ENCODE results near the gene GNA12.
A peak's percentile ranks its signal among the peaks of the same experiment; 100 is the strongest.

The GNA12 gene, protein sequence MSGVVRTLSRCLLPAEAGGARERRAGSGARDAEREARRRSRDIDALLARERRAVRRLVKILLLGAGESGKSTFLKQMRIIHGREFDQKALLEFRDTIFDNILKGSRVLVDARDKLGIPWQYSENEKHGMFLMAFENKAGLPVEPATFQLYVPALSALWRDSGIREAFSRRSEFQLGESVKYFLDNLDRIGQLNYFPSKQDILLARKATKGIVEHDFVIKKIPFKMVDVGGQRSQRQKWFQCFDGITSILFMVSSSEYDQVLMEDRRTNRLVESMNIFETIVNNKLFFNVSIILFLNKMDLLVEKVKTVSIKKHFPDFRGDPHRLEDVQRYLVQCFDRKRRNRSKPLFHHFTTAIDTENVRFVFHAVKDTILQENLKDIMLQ
- long read RNA-seq, full-length matches to known transcripts: 1 of 35 reads
- long read RNA-seq, partial matches to known transcripts: 22 of 35 reads
- long read RNA-seq, other reads (novel, unspliced or antisense): 12 of 35 reads

- TF ChIP-seq SPI1 (IDR thresholded peaks at IDR 0.05; ENCODE audit: borderline replicate concordance, low read depth) (peak; percentile 6; the same call in 1 of the 2 replicates), GABPA (IDR thresholded peaks at IDR 0.05; ENCODE audit: low read depth) (peak; percentile 38; the same call in 1 of the 2 replicates), POLR2AphosphoS5 (IDR thresholded peaks at IDR 0.05; ENCODE audit: low read depth) (no peak)
- peak within 1 kb of the TSS; percentile 50 for H3K27ac ChIP-seq (replicated peaks)
- peak; percentile 87 to 99 for DNase-seq (ENCODE audit: low read depth in 1 of 2, low spot score in 1 of 2)
- no peaks in the 10 kb centered on the region for H3K27me3 ChIP-seq (ENCODE audit: insufficient read depth, poor library complexity, severe bottlenecking)
- H3K4me3 ChIP-seq (replicated peaks; ENCODE audit: insufficient read depth, low read length): peak within 1 kb of the TSS; percentile 63
These were observed at the start of gene GNA12 for GRCh38 chr7:2844153-2845033. GNA12 (minus strand) TSS chr7:2844308; CDS start chr7:2844161, 147 bp downstream.

- no peak for DNase-seq (ENCODE audit: low read depth in 1 of 2, low spot score in 1 of 2)
- H3K27me3 ChIP-seq (ENCODE audit: insufficient read depth, poor library complexity, severe bottlenecking): no peaks in the 10 kb centered on the region
- no peak overlapping the region for H3K4me3 ChIP-seq (replicated peaks; ENCODE audit: insufficient read depth, low read length)
- no peak overlapping the region for H3K27ac ChIP-seq (replicated peaks)
- no peak for TF ChIP-seq CTCF (IDR thresholded peaks at IDR 0.05; ENCODE audit: insufficient read depth, low read length)
- no peak for TF ChIP-seq POLR2AphosphoS5 (IDR thresholded peaks at IDR 0.05; ENCODE audit: low read depth)
- TF ChIP-seq GABPA (IDR thresholded peaks at IDR 0.05; ENCODE audit: low read depth): no peak
- TF ChIP-seq SPI1 (IDR thresholded peaks at IDR 0.05; ENCODE audit: borderline replicate concordance, low read depth): no peak
- TF ChIP-seq REST (IDR thresholded peaks at IDR 0.05; ENCODE audit: insufficient replicate concordance, low read depth): no peak
These were observed 49.3 kb upstream of the GNA12 start for GRCh38 chr7:2893411-2893861.

DNA sequence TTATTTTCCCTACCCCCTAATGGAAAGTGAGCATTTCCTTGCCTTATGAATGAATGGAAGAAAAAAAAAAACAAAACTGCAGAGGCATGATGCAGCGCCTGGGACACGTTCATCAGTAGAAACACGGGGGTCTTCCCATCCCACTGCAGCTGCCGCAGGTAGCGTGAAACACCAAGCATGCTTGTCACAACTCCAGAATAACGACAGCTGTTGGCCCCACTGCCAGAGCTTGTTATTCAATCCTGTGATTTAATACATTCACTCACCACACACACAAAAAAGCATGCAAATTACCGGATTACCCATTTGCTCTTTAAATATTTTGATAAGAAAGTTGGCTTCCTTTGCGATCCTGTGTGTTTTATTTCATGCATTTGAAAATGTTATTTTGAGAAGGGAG, 48.4 kb upstream of the GNA12 start:
- DNase-seq (ENCODE audit: low read depth in 1 of 2, low spot score in 1 of 2): no peak
- H3K27me3 ChIP-seq (ENCODE audit: insufficient read depth, poor library complexity, severe bottlenecking): no peaks in the 10 kb centered on the region
- H3K4me3 ChIP-seq (replicated peaks; ENCODE audit: insufficient read depth, low read length): no peak overlapping the region
- H3K27ac ChIP-seq (replicated peaks): no peak overlapping the region
- TF ChIP-seq REST (IDR thresholded peaks at IDR 0.05; ENCODE audit: insufficient replicate concordance, low read depth) (no peak), CTCF (IDR thresholded peaks at IDR 0.05; ENCODE audit: insufficient read depth, low read length) (no peak), SPI1 (IDR thresholded peaks at IDR 0.05; ENCODE audit: borderline replicate concordance, low read depth) (no peak)

DNA sequence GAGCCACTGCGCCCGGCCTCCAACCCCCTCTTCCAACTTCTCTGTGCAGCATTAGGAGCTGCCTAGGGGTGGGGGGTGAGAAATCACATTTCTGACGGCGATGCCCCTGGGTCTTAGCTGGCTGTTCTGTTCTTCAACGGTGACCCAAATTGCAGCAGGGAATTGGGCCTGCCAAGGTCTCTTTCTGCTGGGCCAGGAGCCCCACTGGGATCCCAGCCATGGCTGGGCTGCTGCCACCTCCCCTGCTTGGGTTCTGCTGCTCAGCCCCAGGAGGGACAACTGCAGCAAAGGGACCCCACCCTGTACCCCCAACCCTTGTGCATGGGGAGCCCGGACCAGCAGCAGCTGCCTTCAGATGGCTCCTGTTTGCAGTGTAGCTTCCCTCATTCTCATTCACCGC, 43.7 kb upstream of the GNA12 start:
- no peak for TF ChIP-seq POLR2AphosphoS5 (IDR thresholded peaks at IDR 0.05; ENCODE audit: low read depth)
- TF ChIP-seq GABPA (IDR thresholded peaks at IDR 0.05; ENCODE audit: low read depth): no peak
- no peak for TF ChIP-seq SPI1 (IDR thresholded peaks at IDR 0.05; ENCODE audit: borderline replicate concordance, low read depth)
- TF ChIP-seq REST (IDR thresholded peaks at IDR 0.05; ENCODE audit: insufficient replicate concordance, low read depth): no peak
- TF ChIP-seq CTCF (IDR thresholded peaks at IDR 0.05; ENCODE audit: insufficient read depth, low read length): no peak
- no peak overlapping the region for H3K4me3 ChIP-seq (replicated peaks; ENCODE audit: insufficient read depth, low read length)
- DNase-seq (ENCODE audit: low read depth in 1 of 2, low spot score in 1 of 2): no peak
- H3K27ac ChIP-seq (replicated peaks): no peak overlapping the region
- no peaks in the 10 kb centered on the region for H3K27me3 ChIP-seq (ENCODE audit: insufficient read depth, poor library complexity, severe bottlenecking)

Measured in HL-60 (cell line).